ENCODE results near the gene ERC1.
"Not testable (repeated sequence)": the region's sequence is repeated elsewhere in the genome, so short reads cannot be mapped to it uniquely, and the experiment has no call there.

Gene ERC1

GRCh38 chr12:1222858-1223639 lies 232.0 kb downstream of the ERC1 start:
- no peak for DNase-seq (ENCODE audit: low spot score)

GRCh38 chr12:1226951-1227350 lies 235.9 kb downstream of the ERC1 start:
- no peak for DNase-seq (ENCODE audit: low spot score)

GRCh38 chr12:1234073-1234472 lies 243.1 kb downstream of the ERC1 start:
- no peak for DNase-seq (ENCODE audit: low spot score)

GRCh38 chr12:1246637-1247036 lies 255.6 kb downstream of the ERC1 start:
- DNase-seq (ENCODE audit: low spot score) = no peak

GRCh38 chr12:1250641-1251040 lies 259.6 kb downstream of the ERC1 start:
- DNase-seq (ENCODE audit: low spot score) = no peak

- no peak for DNase-seq (ENCODE audit: low spot score)
Measured at GRCh38 chr12:1252758-1253157, 261.7 kb downstream of the ERC1 start.

- not testable (repeated sequence) for DNase-seq (ENCODE audit: low spot score)
Measured at GRCh38 chr12:1255125-1255524, 264.1 kb downstream of the ERC1 start.

- not testable (repeated sequence) for DNase-seq (ENCODE audit: low spot score)
Measured at GRCh38 chr12:1255854-1256253, 264.8 kb downstream of the ERC1 start.

- DNase-seq (ENCODE audit: low spot score) = no peak
Measured at GRCh38 chr12:1256285-1256684, 265.3 kb downstream of the ERC1 start.

GRCh38 chr12:1256991-1257390 lies 266.0 kb downstream of the ERC1 start:
- DNase-seq (ENCODE audit: low spot score) = no peak

- DNase-seq (ENCODE audit: low spot score) = no peak
Measured at GRCh38 chr12:1262011-1262410, 271.0 kb downstream of the ERC1 start.

- no peak for DNase-seq (ENCODE audit: low spot score)
Measured at GRCh38 chr12:1267243-1267642, 276.2 kb downstream of the ERC1 start.

- no peak for DNase-seq (ENCODE audit: low spot score)
Measured at GRCh38 chr12:1272142-1272541, 281.1 kb downstream of the ERC1 start.

- DNase-seq (ENCODE audit: low spot score) = no peak
Measured at GRCh38 chr12:1273051-1273450, 282.0 kb downstream of the ERC1 start.

- DNase-seq (ENCODE audit: low spot score) = no peak
Measured at GRCh38 chr12:1277905-1278304, 286.9 kb downstream of the ERC1 start.

- DNase-seq (ENCODE audit: low spot score) = no peak
Measured at GRCh38 chr12:1279050-1279449, 288.0 kb downstream of the ERC1 start.

GRCh38 chr12:1280059-1280458 lies 289.0 kb downstream of the ERC1 start:
- DNase-seq (ENCODE audit: low spot score) = no peak

GRCh38 chr12:1281683-1282366 lies 290.8 kb downstream of the ERC1 start:
- DNase-seq (ENCODE audit: low spot score) = no peak

- DNase-seq (ENCODE audit: low spot score) = no peak
Measured at GRCh38 chr12:1282670-1283315, 291.8 kb downstream of the ERC1 start.

GRCh38 chr12:1283316-1283715 lies 292.3 kb downstream of the ERC1 start:
- no peak for DNase-seq (ENCODE audit: low spot score)

- no peak for DNase-seq (ENCODE audit: low spot score)
Measured at GRCh38 chr12:1284611-1285010, 293.6 kb downstream of the ERC1 start.

- DNase-seq (ENCODE audit: low spot score) = no peak
Measured at GRCh38 chr12:1287446-1287975, 296.5 kb downstream of the ERC1 start.

- DNase-seq (ENCODE audit: low spot score) = no peak
Measured at GRCh38 chr12:1288333-1288732, 297.3 kb downstream of the ERC1 start.

Measured in kidney capillary endothelial cell (primary cell).